Activated T-cell treated with anti-CD3 and anti-CD28 coated beads, Interleukin-2, amount 50 U/mL, for 1 hour (primary cell): ENCODE measurements around the gene THOC5.
"Not testable (repeated sequence)": the region's sequence is repeated elsewhere in the genome, so short reads cannot be mapped to it uniquely, and the experiment has no call there.

Experiments
- DNase-seq: peaks from one replicate; pipeline ENCODE4 v3.0.0-alpha.2; 2020

THOC5 gene

DNA sequence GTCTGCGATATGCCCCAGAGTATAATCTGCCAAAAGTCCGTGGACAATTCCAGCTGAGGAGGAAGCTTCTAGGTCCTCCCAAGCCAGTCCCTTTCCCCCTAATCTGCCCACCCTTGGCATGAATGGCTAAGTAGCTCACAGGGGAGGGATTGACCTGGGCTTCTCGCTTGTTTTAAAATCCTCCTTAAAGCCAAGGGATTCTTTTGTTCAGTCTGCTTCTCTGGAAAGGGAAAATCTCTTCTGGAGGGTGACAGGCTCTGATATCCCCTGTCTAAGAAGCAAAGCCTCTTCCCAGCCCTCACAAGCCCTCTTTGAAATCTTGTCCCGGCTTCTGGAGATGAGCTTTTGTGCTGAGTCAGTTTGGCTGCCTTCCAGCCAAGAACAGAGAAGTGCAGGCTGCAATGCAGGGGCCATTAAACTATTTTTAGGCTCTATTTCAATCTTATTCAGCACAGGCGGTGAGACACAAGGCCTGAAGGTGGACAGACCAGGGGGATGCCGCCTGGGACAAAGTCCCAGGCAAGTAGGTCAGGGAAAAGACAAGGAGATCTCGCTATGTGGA lies 49.7 kb downstream of the THOC5 start:
- DNase-seq: no peak

DNA sequence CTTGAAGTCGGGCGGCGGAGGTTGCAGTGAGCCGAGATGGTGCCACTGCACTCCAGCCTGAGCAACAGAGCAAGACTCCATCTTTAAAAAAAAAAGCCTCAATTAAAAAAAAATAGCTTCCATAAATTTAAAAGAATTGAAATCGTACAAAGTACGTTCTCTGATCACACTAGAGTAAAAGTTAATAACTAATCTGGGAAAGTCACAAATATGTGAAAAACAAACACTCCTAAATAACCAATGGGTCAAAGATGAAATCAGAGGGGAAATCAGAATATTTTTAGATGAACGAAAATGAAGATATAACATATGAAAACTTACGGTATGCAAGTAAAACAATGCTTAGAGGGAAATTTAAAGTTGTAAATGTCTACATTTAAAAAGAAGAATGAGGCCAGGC lies 53.7 kb downstream of the THOC5 start:
- DNase-seq: no peak

DNA sequence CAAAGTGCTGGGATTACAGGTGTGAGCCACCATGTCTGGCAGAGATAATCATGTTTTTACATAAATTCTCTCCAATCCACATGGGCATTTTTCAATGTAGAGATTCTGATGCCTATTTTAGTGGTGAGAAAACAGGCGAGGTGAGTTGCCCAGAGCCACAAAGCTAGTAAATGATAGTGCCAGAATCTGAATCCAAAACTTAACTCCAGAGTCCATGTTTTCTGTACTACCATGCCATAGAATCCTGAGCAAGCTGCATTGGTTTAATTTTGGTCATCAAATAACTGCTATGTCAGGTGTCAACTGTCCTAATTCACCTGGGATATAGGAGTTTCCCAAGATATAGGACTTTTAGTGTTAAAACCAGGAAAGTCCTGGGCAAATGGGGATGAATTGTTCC lies 59.9 kb downstream of the THOC5 start:
- DNase-seq: no peak

DNA sequence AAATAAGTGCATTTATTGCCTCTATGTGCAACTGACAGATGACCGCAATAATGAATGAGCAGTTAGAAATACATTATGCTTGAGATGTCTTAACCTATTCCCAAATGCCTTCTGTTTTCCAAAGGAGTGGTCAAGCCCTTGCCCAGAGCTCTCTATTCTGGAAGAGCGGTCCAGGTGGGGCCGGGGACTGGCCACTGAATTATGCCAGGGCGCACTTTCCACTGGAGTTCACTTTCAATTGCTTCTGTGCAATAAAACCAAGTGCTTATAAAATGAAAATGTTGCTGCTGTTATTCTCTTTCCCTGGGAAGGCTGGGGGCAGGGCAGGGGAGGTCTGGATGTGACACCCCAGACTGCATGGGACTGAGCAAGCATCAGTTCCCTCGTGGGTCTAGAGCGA lies 62.5 kb downstream of the THOC5 start:
- DNase-seq: no peak

DNA sequence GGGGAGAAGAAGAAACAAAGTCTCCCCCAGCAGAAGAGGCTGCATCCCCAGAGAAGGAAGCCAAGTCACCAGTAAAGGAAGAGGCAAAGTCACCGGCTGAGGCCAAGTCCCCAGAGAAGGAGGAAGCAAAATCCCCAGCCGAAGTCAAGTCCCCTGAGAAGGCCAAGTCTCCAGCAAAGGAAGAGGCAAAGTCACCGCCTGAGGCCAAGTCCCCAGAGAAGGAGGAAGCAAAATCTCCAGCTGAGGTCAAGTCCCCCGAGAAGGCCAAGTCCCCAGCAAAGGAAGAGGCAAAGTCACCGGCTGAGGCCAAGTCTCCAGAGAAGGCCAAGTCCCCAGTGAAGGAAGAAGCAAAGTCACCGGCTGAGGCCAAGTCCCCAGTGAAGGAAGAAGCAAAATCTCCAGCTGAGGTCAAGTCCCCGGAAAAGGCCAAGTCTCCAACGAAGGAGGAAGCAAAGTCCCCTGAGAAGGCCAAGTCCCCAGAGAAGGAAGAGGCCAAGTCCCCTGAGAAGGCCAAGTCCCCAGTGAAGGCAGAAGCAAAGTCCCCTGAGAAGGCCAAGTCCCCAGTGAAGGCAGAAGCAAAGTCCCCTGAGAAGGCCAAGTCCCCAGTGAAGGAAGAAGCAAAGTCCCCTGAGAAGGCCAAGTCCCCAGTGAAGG lies 64.3 kb downstream of the THOC5 start:
- not testable (repeated sequence) for DNase-seq

DNA sequence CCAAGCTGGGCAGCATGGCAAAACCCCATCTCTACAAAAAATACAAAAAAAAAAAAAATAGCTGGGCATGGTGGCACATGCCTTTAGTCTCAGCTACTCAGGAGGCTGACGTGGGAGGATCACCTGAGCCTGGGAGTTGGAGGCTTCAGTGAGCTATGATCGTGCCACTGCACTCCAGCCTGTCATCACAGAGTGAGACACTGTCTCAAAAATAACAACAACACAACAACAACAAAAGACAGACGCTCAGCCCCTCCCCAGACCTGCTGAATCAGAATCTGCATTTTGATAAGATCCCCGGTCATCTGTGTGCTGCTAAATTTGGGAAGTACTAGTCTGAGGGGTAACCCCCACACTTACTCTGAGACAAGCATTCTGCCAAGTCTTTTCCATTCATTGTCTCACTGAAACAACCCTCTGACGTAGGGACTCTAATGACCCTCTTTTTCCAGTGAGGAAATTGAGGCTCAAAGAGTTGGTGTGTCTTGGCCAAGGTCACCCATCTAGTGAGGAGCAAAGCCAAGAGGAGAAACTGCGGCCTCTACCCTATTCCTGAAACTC lies 66.1 kb downstream of the THOC5 start:
- DNase-seq: no peak

DNA sequence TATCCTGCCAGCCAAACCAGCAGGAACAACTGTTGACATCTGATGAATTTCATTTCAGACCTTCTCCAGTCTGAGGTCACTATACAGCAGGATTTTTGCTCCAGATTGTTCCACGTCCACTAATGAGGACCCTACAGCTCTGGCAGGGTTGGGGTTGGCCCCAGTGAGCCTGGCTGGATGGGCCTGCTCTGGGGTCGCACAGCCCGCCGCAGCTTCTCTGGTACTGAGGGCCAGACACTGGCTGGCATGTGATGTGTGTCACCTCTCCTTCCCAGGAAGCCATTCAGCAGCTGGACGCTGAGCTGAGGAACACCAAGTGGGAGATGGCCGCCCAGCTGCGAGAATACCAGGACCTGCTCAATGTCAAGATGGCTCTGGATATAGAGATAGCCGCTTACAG lies 68.1 kb downstream of the THOC5 start:
- DNase-seq: no peak

DNA sequence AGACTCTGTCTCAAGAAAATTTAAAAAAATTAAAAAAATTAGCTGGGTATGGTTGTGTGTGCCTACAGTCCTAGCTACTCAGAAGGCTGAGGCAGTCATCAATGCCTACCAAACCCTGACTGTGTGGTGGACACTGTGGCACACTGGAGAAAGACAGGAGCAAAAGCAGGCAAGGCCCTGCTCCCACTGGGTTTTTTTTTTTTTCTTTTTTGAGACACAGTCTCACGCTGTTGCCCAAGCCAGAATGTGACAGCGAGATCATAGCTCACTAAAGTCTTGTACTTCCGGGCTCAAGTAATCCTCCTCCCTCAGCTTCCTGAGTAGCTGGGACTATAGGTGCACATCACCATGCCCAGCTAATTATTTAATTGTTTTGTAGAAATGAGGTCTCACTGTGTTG lies 68.9 kb downstream of the THOC5 start:
- DNase-seq: no peak

DNA sequence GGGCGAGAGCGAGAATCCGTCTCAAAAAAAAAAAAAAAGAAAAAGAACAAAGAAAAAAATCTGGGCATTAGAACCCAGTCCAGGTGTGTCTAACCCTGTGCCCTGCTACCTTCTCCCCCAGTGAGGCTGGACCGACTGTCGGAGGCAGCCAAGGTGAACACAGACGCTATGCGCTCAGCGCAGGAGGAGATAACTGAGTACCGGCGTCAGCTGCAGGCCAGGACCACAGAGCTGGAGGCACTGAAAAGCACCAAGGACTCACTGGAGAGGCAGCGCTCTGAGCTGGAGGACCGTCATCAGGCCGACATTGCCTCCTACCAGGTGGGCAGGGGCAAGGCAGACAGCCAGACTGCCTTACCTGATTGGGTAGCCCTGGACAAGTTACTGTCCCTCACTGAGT lies 70.3 kb downstream of the THOC5 start:
- DNase-seq: no peak

DNA sequence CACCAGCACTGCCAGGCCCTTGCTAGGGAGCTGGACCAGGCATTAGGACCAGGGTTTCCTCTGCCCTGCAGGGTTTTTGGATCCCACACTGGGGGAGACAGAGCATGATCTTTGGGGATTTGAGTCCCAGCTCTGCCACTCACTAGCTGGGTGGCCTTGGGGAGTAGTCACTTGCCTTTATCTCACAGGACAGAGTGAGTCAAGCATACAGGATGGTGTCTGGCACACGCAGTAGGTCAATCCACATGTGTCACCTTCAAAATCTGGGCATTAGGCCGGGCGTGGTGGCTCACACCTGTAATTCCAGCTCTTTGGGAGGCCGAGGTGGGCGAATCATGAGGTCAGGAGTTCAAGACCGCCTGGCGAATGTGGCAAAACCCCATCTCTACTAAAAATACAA lies 70.8 kb downstream of the THOC5 start:
- DNase-seq: no peak

DNA sequence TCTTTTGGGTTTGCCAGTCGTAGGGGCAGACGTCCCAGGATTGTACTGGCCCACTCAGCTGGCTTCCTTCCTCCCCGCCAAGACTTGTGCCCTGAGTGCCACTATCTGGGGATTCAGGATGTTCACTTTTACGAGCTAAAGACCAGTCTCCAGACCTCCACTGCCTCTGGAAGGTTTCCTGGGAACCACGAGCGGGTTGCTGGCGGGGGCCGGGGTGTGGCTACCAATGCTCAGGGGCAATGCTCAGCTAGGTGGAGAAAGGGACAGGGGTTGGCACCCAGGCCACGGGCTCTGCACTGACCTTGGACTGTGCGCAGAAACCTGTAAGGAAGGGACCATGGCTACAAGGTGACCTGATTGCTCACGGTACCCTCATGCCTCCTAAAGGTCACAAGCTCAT lies 71.3 kb downstream of the THOC5 start:
- DNase-seq: no peak

DNA sequence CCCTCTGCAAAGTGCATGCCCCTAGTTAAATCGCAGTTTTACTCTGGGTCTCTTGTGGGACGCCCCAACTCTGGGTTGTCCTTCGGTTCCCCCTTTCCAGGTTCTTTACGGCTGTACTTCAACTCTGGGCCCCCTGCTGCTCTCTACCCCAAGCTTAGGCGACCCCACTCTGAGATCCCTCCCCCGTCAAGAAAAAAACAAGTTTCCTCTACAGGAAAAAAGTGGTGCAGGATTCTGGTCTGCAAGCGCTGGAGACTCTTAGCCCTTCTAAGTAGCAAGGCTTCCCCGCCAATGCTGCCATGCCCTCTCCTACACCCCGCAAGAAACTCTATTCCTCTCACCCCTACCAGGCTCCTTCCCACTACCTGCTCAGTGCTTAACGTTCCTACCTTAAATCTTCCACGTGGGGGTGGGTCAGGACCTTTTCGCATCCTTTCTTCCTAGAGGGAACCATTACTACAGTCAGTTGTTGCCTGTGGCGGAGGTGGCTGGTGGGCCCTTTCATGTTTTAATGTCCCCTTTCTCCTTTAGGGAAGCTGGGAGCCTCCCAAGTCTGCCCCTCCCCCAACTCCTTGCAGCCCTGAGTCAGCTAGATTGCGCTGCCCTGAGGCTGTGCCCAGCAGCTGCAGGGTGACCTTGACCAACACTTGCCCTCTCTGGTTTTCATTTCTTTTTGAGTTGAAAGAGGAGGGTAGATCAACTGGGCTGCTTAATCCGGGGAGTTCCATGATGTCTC lies 72.1 kb downstream of the THOC5 start:
- no peak for DNase-seq

DNA sequence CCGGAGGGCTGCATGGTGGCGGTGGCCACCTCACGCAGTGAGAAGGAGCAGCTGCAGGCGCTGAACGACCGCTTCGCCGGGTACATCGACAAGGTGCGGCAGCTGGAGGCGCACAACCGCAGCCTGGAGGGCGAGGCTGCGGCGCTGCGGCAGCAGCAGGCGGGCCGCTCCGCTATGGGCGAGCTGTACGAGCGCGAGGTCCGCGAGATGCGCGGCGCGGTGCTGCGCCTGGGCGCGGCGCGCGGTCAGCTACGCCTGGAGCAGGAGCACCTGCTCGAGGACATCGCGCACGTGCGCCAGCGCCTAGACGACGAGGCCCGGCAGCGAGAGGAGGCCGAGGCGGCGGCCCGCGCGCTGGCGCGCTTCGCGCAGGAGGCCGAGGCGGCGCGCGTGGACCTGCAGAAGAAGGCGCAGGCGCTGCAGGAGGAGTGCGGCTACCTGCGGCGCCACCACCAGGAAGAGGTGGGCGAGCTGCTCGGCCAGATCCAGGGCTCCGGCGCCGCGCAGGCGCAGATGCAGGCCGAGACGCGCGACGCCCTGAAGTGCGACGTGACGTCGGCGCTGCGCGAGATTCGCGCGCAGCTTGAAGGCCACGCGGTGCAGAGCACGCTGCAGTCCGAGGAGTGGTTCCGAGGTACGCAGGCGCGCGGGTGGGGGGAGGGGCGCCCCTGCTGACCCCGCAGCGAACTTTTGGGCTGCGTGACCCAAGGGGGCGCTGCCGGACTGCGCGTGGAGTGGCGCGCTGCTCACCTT lies 72.9 kb downstream of the THOC5 start:
- DNase-seq: peak; percentile 26

DNA sequence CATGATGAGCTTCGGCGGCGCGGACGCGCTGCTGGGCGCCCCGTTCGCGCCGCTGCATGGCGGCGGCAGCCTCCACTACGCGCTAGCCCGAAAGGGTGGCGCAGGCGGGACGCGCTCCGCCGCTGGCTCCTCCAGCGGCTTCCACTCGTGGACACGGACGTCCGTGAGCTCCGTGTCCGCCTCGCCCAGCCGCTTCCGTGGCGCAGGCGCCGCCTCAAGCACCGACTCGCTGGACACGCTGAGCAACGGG lies 73.4 kb downstream of the THOC5 start:
- DNase-seq: no peak

DNA sequence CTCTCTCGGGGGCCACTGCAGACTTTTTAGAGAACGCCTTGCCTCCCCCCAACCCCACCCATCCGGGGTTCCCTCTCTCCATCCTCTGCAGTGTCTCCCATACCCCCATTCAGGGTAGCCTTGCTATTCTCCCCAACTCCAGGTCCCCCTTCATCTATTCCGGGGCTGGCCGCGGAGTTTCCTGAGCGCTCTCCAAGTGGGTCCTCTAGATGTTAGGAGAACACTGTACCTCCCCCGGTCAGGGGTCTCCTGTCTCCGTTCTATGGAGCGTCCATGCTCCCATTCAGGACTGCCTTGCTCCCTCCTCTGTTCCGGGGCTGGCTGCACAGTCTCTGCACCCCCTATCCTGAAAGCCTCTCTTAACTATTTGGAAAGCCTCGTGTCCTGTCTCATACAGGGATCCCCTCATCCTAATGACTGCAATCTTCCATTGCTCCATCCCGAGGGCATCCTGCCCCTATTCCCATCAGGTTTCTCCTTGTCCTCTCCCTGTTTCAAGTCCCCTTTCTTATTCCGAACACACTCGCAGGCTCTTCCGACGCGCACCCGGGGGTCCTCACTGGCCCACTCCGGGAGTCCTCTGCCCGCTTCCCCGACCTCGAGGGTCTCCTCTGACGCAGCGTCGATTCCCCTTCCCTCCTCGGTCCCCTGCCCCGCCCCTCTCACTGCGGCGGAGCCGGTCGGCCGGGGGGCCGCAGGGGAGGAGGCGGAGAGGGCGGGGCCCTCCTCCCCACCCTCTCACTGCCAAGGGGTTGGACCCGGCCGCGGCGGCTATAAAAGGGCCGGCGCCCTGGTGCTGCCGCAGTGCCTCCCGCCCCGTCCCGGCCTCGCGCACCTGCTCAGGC lies 73.9 kb downstream of the THOC5 start, which contains the start of gene NEFH:
Gene NEFH (plus strand): TSS at position 802 of the 845 bp plus-strand sequence. CDS start 45 bp downstream, outside the sequence.
- no peak for DNase-seq

DNA sequence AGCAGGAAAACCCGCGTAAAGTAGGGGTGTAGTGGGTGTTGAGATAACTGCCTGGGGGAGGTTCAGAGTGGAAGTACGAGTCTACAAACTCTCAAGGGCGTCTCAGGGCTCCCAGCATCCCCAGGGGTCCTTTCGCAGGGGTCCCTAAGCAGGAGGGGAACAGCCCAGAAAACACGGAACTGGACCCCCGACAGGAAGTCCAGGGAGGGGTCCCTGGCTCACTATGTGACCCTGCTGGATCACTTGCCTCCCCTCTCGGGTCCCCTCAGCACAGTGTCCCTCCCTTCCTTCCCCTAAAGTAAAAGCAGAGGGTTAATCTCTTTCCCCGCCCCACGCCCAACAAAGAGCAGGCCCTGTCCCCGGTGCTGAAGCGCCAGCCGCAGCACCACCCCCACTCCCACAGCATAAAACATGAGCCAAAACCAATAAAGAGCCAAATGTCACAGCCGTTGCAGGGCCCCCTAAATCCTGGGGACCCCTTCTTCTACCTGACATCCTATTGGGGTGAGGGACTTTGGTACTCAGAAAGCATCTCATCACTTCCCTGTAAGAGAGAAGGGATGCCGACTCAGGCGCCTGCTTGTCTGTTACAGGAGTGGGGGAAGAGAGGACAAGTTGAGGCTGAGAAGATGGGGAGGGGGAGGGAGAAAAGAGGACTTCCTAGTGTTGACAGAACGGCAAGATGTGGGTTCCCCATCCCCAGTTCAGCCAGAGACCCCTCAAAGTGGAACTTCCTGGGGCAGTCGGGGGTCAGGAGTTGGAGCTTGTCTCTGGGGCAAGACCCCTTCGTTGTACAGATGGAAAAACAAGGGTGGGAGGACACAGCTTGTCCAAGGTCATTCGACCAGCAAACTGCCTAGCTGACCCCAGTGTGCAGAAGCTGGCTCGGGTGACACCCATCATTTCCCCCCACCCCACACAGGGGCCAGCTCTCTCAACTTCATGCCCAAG lies 75.0 kb downstream of the THOC5 start:
- peak; percentile 35 for DNase-seq

DNA sequence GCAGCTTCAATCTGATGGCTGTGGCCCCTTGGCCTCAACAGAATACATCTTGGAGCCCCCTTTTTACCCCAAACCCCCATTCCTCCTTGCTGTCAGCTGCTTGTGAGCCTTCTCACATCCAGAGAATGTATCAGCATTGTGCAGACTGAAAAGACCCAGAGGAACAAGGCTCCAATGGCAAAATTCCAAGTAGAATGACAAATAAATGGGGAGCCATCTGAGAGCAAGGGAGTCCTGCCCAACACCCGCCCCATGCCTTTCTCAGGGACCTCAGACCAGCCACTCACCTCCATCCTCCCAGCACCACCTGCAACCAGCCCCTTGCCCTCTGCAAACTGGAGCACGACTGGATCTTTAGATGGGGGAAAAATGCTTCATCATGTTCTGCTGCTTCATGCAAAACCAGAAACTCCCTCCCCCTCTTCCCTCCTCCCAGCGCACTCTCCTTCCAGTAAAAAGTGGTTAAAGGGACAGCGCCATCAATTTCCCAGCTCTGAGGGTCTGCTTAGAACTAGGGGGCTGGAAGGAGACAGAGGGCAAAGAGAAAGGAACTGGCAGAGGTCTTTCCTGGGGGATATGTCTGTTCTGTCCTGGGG lies 75.7 kb downstream of the THOC5 start:
- no peak for DNase-seq

DNA sequence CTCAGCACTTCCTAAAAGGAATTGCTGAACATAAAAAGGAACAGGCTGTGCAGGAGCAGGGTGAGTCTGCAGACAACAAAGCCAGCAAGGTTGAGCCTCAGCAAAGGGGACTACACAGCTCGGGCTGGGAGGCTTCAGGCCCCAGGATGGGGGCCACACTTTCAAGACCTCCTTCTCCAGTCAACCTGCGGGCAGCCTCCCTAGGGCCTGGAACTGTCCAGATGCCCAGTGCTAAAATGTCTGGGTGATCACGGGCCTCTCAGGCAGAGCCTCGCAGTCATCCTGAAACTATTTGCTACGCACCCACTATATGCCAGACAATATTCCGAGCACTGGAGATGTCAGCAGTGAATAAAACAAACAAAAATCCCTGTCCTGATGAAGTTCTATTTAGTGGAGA lies 77.4 kb downstream of the THOC5 start:
- DNase-seq: no peak

DNA sequence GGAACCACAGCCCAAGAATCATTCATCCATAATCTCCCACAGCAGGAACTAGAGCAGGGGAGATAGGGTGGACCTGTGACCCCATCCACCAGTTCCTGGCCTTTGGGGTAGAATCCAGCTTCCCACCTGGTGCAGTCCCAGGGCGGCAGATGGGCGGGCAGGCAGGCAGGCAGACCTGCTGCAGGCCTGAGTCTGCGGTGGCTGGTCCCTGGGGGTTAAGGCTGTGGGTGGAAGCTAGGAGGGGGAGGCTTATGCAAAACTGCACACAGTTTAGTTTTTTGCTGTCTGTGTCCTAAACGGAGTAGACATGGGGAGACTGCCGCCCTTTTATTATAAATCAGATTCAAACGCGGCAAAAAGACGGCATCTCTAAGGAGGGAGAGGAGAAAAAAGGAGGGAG lies 78.0 kb downstream of the THOC5 start:
- DNase-seq: no peak

DNA sequence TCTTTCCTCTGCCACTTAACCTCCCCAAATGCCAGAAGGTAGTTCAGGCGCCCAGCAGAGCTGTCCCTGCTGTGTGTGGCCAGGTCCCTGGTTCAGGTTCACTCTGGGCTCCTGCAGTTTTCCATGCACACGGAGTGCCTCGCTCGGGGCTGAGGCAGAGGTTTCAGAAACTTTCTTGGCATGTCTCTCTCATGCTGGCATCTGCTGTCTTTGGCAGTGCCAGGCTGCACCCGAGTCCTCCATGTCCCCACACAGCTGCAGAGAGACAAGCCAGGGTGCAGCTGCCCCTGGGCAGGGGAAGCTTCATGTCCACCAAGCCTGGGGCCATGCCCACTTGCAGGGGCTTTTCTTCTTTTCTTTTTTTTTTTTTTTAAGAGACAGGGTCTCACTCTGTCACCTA lies 80.6 kb downstream of the THOC5 start:
- DNase-seq: no peak
